GM06990 (cell line): Measurements from ENCODE around the gene HNRNPH3.

Source experiments
- DNase-seq: peaks from one replicate; pipeline ENCODE4 v3.0.0-alpha.2; 2011; ENCODE audit not compliant: insufficient read length; ENCODE audit errors: extremely low read depth
- H3K27me3 ChIP-seq: replicated peaks from 2 replicates; pipeline ENCODE4 v1.6.0; 2011; ENCODE audit warnings: low read length; ENCODE audit not compliant: control insufficient read depth, insufficient read depth
- H3K36me3 ChIP-seq: 2 replicates; pipeline ENCODE4 v1.5.1; 2011; ENCODE audit warnings: low read length; ENCODE audit not compliant: control insufficient read depth, insufficient read depth
- H3K4me3 ChIP-seq: replicated peaks from 2 replicates; pipeline ENCODE4 v1.5.1; 2011; ENCODE audit warnings: low read depth, mild to moderate bottlenecking, control low read depth, low read length
- TF ChIP-seq, protein P1 (sequence below): IDR thresholded peaks from 2 replicates; pipeline ENCODE4 v1.5.1; 2011; ENCODE audit warnings: low read length, control low read depth, mild to moderate bottlenecking, inconsistent platforms; ENCODE audit not compliant: insufficient read depth, poor library complexity, severe bottlenecking

Gene HNRNPH3, protein sequence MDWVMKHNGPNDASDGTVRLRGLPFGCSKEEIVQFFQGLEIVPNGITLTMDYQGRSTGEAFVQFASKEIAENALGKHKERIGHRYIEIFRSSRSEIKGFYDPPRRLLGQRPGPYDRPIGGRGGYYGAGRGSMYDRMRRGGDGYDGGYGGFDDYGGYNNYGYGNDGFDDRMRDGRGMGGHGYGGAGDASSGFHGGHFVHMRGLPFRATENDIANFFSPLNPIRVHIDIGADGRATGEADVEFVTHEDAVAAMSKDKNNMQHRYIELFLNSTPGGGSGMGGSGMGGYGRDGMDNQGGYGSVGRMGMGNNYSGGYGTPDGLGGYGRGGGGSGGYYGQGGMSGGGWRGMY

DNA sequence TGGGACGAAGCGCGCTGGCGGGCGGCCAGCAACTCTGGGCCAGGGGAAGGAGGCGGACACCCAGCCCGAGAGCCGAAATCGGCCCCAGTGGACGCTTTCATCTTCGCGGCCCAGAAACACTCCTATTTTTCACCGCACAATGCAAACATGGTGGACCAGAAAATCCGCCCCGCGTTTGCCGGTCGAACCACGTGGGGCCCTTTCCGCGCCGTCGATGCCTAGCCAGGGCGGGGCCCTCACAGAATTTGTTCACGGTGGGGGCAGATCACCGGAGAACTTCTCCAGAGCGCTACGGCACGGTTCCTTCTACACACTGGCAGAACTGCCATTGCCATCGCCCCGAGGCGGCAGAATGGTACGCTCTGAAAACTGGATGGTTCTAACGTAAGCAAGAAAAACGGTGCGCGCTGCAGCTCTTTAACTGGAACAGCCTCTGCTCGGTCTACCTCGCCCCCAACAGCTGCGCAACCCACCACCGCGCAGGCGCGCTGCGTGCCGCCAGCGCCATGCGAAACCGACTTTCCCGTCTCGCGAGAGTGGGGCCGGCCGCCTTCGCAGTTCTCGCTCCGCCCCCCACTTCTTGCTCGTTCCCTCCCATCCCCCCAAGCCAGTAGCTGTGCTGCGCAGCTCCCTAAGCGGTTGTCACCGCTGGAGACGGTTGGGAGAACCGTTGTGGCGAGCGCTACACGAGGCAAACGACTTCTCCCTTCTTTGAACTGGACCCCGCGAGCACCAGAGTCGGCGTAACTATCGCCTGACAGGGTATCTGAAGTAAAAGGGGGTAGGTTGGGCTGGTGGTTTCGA lies at the start of gene HNRNPH3:
HNRNPH3 (plus strand) TSS at position 610 of the 804 bp plus-strand sequence. CDS start 5,158 bp downstream, outside the sequence.
- DNase-seq: peak; percentile 100
- H3K4me3 ChIP-seq: peak within 1 kb of the TSS; percentile 85
- H3K36me3 ChIP-seq: no peaks in the 10 kb centered on the region
- TF ChIP-seq, protein P1, sequence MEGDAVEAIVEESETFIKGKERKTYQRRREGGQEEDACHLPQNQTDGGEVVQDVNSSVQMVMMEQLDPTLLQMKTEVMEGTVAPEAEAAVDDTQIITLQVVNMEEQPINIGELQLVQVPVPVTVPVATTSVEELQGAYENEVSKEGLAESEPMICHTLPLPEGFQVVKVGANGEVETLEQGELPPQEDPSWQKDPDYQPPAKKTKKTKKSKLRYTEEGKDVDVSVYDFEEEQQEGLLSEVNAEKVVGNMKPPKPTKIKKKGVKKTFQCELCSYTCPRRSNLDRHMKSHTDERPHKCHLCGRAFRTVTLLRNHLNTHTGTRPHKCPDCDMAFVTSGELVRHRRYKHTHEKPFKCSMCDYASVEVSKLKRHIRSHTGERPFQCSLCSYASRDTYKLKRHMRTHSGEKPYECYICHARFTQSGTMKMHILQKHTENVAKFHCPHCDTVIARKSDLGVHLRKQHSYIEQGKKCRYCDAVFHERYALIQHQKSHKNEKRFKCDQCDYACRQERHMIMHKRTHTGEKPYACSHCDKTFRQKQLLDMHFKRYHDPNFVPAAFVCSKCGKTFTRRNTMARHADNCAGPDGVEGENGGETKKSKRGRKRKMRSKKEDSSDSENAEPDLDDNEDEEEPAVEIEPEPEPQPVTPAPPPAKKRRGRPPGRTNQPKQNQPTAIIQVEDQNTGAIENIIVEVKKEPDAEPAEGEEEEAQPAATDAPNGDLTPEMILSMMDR: no peak
- H3K27me3 ChIP-seq: no peaks in the 10 kb centered on the region

DNA sequence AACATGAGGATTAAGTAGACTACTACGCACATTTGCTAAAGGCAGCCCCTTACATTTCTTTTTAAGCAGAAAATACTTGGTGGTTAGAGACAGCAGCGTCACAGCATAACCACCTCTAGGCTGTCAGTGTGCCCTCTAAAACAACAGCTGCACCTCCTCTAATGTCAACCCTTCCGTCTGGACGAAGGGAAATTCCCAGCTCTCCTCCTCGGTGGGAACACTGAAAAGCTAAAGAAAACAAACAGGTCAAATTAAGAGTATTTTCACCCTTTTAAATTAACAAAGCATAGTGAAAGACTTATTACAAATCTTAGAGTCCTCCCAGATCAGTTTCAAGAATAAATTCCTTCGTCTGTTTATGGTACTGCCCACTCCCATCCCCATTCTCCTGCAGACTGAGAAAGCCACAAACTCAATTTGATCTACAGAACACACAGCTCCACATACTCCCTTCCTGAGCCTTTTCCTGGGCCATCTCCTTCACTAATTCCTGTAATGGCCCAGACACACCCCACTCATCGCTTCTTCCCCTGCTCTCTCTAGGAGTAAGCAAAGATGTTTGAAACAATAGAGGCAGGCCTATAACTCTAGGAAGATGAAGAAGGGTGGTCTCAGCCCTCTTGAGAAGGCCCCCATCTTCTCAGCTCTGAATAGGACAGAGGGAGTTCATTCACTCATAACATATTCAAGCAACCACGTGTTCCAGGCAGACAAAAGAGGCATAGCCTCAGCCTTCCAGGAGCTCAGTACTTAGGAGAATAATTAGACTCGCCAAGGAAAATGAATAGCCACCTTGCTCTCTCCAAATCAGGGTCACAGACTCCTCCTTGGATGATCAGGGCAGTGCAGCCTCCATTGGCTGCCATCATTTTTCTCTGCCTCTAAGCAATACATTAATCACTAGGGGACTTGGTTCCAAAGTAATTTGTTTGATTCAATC lies 47.5 kb upstream of the HNRNPH3 start:
- H3K4me3 ChIP-seq: no peak overlapping the region
- TF ChIP-seq, protein P1: no peak
- H3K36me3 ChIP-seq: no peaks in the 10 kb centered on the region
- no peaks in the 10 kb centered on the region for H3K27me3 ChIP-seq
- DNase-seq: no peak

DNA sequence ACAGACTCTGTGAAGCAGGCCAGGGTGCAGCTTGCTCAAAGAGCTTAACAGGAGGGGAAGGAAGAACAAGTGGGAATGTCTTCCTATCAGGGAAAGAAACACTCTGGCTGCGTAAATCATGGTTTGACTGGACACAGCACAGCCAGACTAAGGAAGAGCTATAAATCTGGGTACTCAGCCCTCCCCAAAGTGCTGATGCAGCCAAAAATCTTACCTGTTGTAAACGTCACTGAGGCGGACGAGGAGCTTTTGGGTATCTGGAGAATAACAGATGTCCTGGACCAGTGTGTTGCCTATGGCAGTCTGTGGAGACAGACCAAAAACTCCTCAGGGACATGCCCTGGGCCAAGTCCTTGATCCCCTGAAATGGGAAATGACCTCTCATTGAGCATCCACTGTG lies 43.1 kb upstream of the HNRNPH3 start:
- H3K27me3 ChIP-seq: no peaks in the 10 kb centered on the region
- H3K36me3 ChIP-seq: no peaks in the 10 kb centered on the region
- TF ChIP-seq, protein P1: no peak
- no peak for DNase-seq
- H3K4me3 ChIP-seq: no peak overlapping the region

DNA sequence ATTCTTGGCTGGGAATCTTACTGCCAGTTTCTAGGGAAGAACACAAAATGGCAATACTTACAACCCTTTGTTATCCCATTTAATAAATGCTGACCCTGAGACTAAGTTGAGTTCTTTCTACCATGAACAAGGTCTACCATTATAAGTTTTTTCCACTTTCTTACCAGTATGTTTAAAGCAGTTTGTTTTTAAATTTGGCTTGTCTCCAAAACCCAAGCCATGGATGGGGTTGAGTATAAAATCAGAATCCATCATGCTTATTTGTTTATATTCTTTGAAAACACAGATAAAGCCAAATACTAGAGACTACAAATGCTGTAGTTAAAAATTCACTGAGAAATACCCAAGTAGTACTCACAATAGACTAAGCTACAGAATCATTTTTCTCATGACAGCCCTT lies 41.1 kb upstream of the HNRNPH3 start:
- Histone ChIP-seq H3K4me3 (no peak overlapping the region), H3K36me3 (no peaks in the 10 kb centered on the region)

More for the DNA sequence above, 41.1 kb upstream of the HNRNPH3 start:
- H3K27me3 ChIP-seq: no peaks in the 10 kb centered on the region
- TF ChIP-seq, protein P1: no peak
- DNase-seq: no peak
